ENCODE results near the gene PTGES3.

DNA sequence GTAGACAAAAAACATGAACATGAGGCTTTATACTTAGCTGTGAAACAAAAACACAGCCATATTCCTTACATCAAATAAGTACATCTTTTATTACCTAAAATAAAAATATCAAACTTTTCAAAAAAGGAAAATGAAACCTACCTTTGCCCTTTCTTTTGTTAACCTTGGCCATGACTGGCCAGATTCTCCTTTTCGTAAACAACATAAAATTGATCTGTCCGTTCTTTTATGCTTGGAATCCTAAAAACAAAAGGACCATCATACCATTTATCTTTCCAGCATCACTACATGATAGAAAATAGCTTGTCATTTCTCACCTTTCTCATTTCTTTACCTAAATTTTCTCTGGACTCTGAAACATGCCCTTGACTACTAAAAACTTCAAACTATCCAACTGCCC is 16.5 kb downstream of the PTGES3 start:
- TF ChIP-seq, protein P1, sequence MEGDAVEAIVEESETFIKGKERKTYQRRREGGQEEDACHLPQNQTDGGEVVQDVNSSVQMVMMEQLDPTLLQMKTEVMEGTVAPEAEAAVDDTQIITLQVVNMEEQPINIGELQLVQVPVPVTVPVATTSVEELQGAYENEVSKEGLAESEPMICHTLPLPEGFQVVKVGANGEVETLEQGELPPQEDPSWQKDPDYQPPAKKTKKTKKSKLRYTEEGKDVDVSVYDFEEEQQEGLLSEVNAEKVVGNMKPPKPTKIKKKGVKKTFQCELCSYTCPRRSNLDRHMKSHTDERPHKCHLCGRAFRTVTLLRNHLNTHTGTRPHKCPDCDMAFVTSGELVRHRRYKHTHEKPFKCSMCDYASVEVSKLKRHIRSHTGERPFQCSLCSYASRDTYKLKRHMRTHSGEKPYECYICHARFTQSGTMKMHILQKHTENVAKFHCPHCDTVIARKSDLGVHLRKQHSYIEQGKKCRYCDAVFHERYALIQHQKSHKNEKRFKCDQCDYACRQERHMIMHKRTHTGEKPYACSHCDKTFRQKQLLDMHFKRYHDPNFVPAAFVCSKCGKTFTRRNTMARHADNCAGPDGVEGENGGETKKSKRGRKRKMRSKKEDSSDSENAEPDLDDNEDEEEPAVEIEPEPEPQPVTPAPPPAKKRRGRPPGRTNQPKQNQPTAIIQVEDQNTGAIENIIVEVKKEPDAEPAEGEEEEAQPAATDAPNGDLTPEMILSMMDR (IDR thresholded peaks at IDR 0.05 in 8 of 11, conservative IDR thresholded peaks at IDR 0.05 in 3 of 11): no peak
- no peak for TF ChIP-seq POLR2A (IDR thresholded peaks at IDR 0.05)
